Measurements from ENCODE around the gene PLCL2. TPM values are rescaled to one million over a fixed set of nuclear protein-coding genes. Genes with fewer than 3 reads are reported as not detected.

The PLCL2 gene
- polyA plus RNA-seq, 4 donors = 13.6 to 18.8 (median 17.0) TPM

DNA sequence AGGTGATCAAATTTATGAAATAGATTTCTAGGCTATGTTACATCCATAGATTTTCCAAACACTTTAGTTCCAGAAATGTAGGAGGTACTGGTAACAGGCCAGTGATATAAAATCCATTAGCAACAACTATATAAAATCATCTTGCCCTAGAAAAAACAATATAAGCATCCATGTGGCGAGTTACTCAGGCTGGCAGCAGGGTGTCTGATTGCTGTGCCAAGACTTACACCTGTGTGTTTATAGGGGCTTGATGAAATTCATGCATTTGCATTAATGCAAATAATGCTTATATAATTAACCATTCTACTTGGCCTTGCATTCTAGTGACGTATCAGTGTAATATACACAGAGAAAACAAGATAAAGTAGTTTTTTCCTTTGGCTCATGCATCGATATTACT, 153.4 kb downstream of the PLCL2 start:
- DNase-seq (ENCODE audit: low read depth in 4 of 4, low spot score in 3 of 4) = no peak

GRCh38 chr3:17038900-17039553, 154.3 kb downstream of the PLCL2 start:
- no peak for DNase-seq (ENCODE audit: low read depth in 4 of 4, low spot score in 3 of 4)

GRCh38 chr3:17039594-17039993, 154.8 kb downstream of the PLCL2 start:
- DNase-seq (ENCODE audit: low read depth in 4 of 4, low spot score in 3 of 4) = no peak

GRCh38 chr3:17040322-17040989, 155.7 kb downstream of the PLCL2 start:
- DNase-seq (ENCODE audit: low read depth in 4 of 4, low spot score in 3 of 4) = no peak

DNA sequence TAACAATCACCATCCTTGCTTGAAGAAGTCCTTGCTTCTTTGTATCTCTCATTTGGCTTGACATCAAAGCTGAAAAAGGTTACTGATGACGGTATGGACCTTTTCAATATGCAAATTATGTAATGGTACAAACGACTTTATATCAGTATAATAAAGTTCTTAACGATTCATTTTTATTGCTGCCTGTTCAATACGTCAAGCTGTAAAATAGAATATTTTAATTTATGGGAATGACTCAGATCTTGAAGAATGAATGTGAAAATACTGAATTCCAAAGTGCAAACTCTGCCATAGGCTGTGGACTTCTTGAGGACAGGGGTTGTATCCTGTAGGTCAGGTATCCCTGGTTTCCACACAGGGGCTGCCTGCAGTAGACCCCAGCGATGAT, 156.2 kb downstream of the PLCL2 start:
- no peak for DNase-seq (ENCODE audit: low read depth in 4 of 4, low spot score in 3 of 4)

DNA sequence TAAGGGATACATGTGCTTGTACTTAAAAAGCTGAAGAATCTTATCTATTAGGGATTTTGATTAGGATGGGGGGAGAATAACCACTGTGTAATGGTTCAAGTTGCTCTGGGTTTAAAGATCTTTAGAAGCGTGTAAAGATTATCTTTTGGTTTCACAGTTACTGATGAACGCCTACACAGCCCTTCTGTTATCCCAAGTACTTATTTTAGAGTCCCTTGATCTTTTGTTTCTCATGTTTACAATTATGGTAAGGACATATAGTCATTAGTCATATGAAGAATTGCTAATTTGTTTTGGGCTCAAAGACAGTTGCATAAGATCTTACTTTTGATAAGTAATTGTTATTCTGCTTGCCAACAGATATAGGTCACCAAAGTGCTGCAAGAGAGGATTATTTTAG, 160.1 kb downstream of the PLCL2 start:
- no peak for DNase-seq (ENCODE audit: low read depth in 4 of 4, low spot score in 3 of 4)

- DNase-seq (ENCODE audit: low read depth in 4 of 4, low spot score in 3 of 4) = no peak
These were observed 160.9 kb downstream of the PLCL2 start for GRCh38 chr3:17045705-17046104.

- no peak for DNase-seq (ENCODE audit: low read depth in 4 of 4, low spot score in 3 of 4)
These were observed 161.9 kb downstream of the PLCL2 start for GRCh38 chr3:17046623-17047022.

DNA sequence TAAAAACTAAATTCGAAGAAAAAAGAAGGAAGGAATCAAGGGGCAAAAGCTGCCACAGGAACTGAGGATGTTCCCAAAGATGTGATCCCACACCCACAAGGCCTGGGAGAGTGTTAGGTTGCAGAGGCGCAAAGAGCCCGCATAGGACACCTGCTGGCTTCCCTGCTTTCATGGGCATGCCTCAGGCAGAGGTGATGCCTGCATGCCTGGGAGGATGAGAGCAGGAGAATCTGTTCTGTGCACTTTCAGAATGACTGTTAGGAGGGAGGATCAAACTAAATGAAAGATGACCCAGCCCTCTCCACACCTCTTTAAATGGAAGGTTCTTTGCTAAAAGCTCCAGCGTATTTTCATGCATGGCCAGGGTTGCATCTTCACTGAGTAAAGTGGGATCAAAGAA, 162.4 kb downstream of the PLCL2 start:
- DNase-seq (ENCODE audit: low read depth in 4 of 4, low spot score in 3 of 4) = no peak

GRCh38 chr3:17047894-17048293, 163.1 kb downstream of the PLCL2 start:
- no peak for DNase-seq (ENCODE audit: low read depth in 4 of 4, low spot score in 3 of 4)

- DNase-seq (ENCODE audit: low read depth in 4 of 4, low spot score in 3 of 4) = no peak
These were observed 165.3 kb downstream of the PLCL2 start for GRCh38 chr3:17050071-17050470.

DNA sequence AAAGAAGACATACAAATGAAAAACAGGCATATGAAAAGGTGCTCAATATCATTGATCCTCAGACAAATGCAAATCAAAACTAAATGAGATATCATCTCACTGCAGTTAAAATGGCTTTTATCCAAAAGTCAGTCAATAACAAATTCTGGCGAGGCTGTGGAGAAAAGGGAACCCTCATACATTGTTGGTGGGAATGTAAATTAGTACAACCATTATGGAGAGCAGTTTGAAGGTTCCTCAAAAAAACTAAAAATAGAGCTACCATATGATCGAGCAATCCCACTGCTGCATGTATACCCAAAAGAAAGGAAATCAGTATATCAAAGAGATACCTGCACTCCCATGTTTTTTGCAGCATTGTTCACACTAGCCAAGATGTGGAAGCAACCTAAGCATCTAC, 165.8 kb downstream of the PLCL2 start:
- DNase-seq (ENCODE audit: low read depth in 4 of 4, low spot score in 3 of 4) = no peak

GRCh38 chr3:17052363-17052762, 167.6 kb downstream of the PLCL2 start:
- DNase-seq (ENCODE audit: low read depth in 4 of 4, low spot score in 3 of 4) = no peak

GRCh38 chr3:17054301-17054981, 169.7 kb downstream of the PLCL2 start:
- DNase-seq (ENCODE audit: low read depth in 4 of 4, low spot score in 3 of 4) = no peak

GRCh38 chr3:17054982-17055343, 170.2 kb downstream of the PLCL2 start:
- no peak for DNase-seq (ENCODE audit: low read depth in 4 of 4, low spot score in 3 of 4)

DNA sequence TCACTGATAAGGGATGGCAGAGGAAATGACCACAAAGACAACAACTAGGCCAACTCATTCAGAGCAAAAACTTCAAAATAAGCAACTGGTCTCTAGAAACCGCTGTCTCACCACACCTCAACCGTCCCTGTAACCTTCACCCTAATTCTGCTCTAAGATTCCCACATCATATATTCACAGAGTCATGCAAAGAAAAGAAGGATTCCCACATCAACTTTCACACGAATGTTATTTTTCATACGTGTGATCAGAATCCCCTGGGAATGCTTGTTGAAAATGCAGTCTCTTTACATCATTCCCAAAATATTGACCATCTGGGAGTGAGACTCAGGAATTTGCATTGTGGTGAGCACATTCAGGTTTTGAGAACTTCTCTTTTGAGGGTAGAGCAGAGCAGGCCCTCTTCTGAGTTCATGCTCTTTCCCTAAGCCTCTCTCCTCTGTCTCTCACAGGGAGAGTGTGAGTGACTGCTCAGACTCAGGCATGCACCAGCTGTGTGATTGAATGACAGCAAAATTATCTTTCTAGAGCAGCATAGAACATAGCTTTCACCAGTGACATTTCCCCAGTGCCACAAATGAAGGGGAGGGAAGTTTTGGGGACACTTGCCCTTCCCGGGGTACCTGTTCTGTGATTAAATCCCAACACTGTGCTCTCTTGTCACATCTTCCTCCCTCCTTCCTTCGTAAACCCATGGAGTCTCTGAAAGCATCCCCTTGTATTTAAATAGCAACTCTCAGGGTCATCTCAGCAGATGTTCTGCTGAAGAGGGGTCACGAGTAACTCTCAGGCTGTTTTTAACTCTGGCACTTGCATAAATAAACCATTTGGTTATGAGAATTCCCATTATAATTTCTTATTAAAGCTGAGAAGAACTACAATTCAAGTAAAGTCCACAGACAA, 170.9 kb downstream of the PLCL2 start:
- DNase-seq (ENCODE audit: low read depth in 4 of 4, low spot score in 3 of 4) = no peak

- DNase-seq (ENCODE audit: low read depth in 4 of 4, low spot score in 3 of 4) = no peak
These were observed 172.6 kb downstream of the PLCL2 start for GRCh38 chr3:17057321-17057720.

DNA sequence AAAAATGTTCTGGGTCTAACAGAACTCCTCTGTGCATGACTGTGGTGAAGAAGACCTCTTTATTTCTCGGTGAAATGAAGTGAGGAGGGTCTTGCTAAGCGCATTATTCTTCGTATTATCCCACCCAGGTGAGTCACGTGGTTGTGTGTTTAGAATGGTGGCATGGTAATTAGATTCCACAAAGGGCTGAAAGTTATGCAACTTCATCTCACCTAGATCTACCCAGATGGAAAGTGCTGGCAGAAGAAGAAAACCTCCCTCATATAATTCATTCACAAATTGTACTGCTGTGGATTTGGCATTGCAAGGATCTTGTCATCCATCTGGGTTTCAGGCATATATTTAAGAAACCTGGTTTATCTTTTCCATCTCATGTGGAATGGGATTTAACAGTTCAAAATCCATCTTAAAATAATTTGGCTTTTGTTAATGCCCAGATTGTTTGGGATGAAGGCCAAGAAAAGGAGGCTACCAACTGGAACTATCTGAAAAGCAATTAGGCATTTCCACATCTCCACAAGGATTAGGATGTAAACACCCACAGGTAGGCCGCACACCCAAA, 175.3 kb downstream of the PLCL2 start:
- DNase-seq (ENCODE audit: low read depth in 4 of 4, low spot score in 3 of 4) = no peak

- DNase-seq (ENCODE audit: low read depth in 4 of 4, low spot score in 3 of 4) = no peak
These were observed 176.2 kb downstream of the PLCL2 start for GRCh38 chr3:17061005-17061404.

DNA sequence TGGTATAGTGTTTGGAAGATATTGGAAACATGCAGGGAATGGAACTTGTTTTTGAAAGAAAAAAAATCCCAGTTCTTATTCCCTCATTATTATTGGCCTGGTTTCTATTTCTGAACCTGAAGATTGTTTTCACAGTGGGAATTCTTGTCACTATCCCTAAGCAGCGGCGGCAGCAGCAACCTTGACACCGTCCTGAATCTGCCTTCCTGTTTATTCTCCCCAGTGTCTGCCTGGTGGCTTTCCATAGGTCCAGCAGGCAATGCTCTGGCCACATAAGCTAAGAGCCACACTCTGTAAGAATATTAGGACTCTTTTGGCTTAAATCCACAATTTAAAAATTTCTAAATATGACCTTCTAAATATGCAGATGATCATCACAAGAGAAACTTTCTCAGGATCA, 178.0 kb downstream of the PLCL2 start:
- no peak for DNase-seq (ENCODE audit: low read depth in 4 of 4, low spot score in 3 of 4)

GRCh38 chr3:17063596-17063995, 178.8 kb downstream of the PLCL2 start:
- DNase-seq (ENCODE audit: low read depth in 4 of 4, low spot score in 3 of 4) = peak in 3 of 4 donors; percentile 10 to 36 (median 12)
